ENCODE measurements around the gene ASAP2.

- TF ChIP-seq EZH2 (IDR thresholded peaks at IDR 0.05) (no peak), POLR2AphosphoS5 (IDR thresholded peaks at IDR 0.05; ENCODE audit: borderline replicate concordance, low read depth, low read length) (no peak)
Observed at GRCh38 chr2:9200633-9201015, 6.0 kb upstream of the ASAP2 start.

Data from SK-N-MC (cell line).